ENCODE data around the gene SCN9A.
A peak's percentile ranks its signal among the peaks of the same experiment; 100 is the strongest.
"Not testable (repeated sequence)": the region's sequence is repeated elsewhere in the genome, so short reads cannot be mapped to it uniquely, and the experiment has no call there.

The SCN9A gene

GRCh38 chr2:166240387-166241313 is 135.1 kb downstream of the SCN9A start:
- no peak for DNase-seq (ENCODE audit: low read depth in 2 of 2)

- no peak for DNase-seq (ENCODE audit: low read depth in 2 of 2)
These were observed 136.2 kb downstream of the SCN9A start for GRCh38 chr2:166239548-166239947.

- no peak for DNase-seq (ENCODE audit: low read depth in 2 of 2)
These were observed 137.6 kb downstream of the SCN9A start for GRCh38 chr2:166238176-166238575.

- no peak for DNase-seq (ENCODE audit: low read depth in 2 of 2)
These were observed 141.5 kb downstream of the SCN9A start for GRCh38 chr2:166234112-166234846.

GRCh38 chr2:166233244-166233643 is 142.5 kb downstream of the SCN9A start:
- DNase-seq (ENCODE audit: low read depth in 2 of 2), result no peak

- DNase-seq (ENCODE audit: low read depth in 2 of 2), result no peak
These were observed 145.0 kb downstream of the SCN9A start for GRCh38 chr2:166230724-166231070.

- DNase-seq (ENCODE audit: low read depth in 2 of 2), result no peak
These were observed 145.6 kb downstream of the SCN9A start for GRCh38 chr2:166230024-166230723.

GRCh38 chr2:166229678-166230023 is 146.1 kb downstream of the SCN9A start:
- no peak for DNase-seq (ENCODE audit: low read depth in 2 of 2)

- DNase-seq (ENCODE audit: low read depth in 2 of 2), result no peak
These were observed 151.5 kb downstream of the SCN9A start for GRCh38 chr2:166224197-166224596.

GRCh38 chr2:166223298-166223697 is 152.4 kb downstream of the SCN9A start:
- DNase-seq (ENCODE audit: low read depth in 2 of 2), result no peak

- no peak for DNase-seq (ENCODE audit: low read depth in 2 of 2)
These were observed 164.7 kb downstream of the SCN9A start for GRCh38 chr2:166211079-166211478.

GRCh38 chr2:166209944-166210343 is 165.8 kb downstream of the SCN9A start:
- not testable (repeated sequence) for DNase-seq (ENCODE audit: low read depth in 2 of 2)

- not testable (repeated sequence) for DNase-seq (ENCODE audit: low read depth in 2 of 2)
These were observed 166.4 kb downstream of the SCN9A start for GRCh38 chr2:166209367-166209766.

GRCh38 chr2:166206153-166206552 is 169.6 kb downstream of the SCN9A start:
- not testable (repeated sequence) for DNase-seq (ENCODE audit: low read depth in 2 of 2)

- no peak for DNase-seq (ENCODE audit: low read depth in 2 of 2)
These were observed 173.0 kb downstream of the SCN9A start for GRCh38 chr2:166202778-166203177.

GRCh38 chr2:166197446-166197845 is 178.3 kb downstream of the SCN9A start:
- no peak for DNase-seq (ENCODE audit: low read depth in 2 of 2)

GRCh38 chr2:166193407-166193806 is 182.3 kb downstream of the SCN9A start:
- no peak for DNase-seq (ENCODE audit: low read depth in 2 of 2)

- no peak for DNase-seq (ENCODE audit: low read depth in 2 of 2)
These were observed 187.7 kb downstream of the SCN9A start for GRCh38 chr2:166188084-166188483.

- DNase-seq (ENCODE audit: low read depth in 2 of 2), result no peak
These were observed 191.0 kb downstream of the SCN9A start for GRCh38 chr2:166184789-166185188.

- no peak for DNase-seq (ENCODE audit: low read depth in 2 of 2)
These were observed 194.0 kb downstream of the SCN9A start for GRCh38 chr2:166181813-166182154.

- DNase-seq (ENCODE audit: low read depth in 2 of 2), result peak in 1 of 2 donors; percentile 5
These were observed 194.6 kb downstream of the SCN9A start for GRCh38 chr2:166180951-166181812.

GRCh38 chr2:166179201-166179600 is 196.5 kb downstream of the SCN9A start:
- no peak for DNase-seq (ENCODE audit: low read depth in 2 of 2)
